Liver (tissue), 9 donors: ENCODE data around the gene BSN. TPM values are rescaled to one million over a fixed set of nuclear protein-coding genes. Genes with fewer than 3 reads are reported as not detected.
"Not testable (repeated sequence)": the region's sequence is repeated elsewhere in the genome, so short reads cannot be mapped to it uniquely, and the experiment has no call there.

Experiments
- DNase-seq: peaks from one replicate; pipeline ENCODE4 v3.0.0-alpha.2; 2017; ENCODE audit warnings: low spot score
- H3K27ac ChIP-seq, 2 donors: one replicate each; pipeline ENCODE4 v1.7.0; 2013; ENCODE audit warnings: inconsistent platforms in 2 of 2, low read length in 2 of 2, control low read depth in 1 of 2, low read depth in 1 of 2, mild to moderate bottlenecking in 1 of 2
- H3K27me3 ChIP-seq, 4 donors: one replicate each; pipeline versions ENCODE4 v1.6.1 to v1.7.0; 2013; ENCODE audit warnings: low read length in 3 of 4, inconsistent platforms in 1 of 4, mild to moderate bottlenecking in 1 of 4, moderate library complexity in 1 of 4; ENCODE audit not compliant: control insufficient read depth in 4 of 4, insufficient read depth in 4 of 4
- H3K36me3 ChIP-seq, 4 donors: one replicate each; pipeline versions ENCODE4 v1.6.1 to v1.7.0; 2013; ENCODE audit warnings: low read length in 3 of 4, mild to moderate bottlenecking in 3 of 4, low read depth in 1 of 4, moderate library complexity in 1 of 4; ENCODE audit not compliant: control insufficient read depth in 4 of 4, insufficient read depth in 3 of 4
- H3K4me1 ChIP-seq, 4 donors: one replicate each; pipeline versions ENCODE4 v1.6.1 to v1.7.0; 2013; ENCODE audit warnings: low read length in 3 of 4, mild to moderate bottlenecking in 3 of 4, moderate library complexity in 1 of 4; ENCODE audit not compliant: control insufficient read depth in 4 of 4, insufficient read depth in 4 of 4
- H3K4me3 ChIP-seq, 3 donors: one replicate each; pipeline versions ENCODE4 v1.6.1 to v1.7.0; 2013; ENCODE audit warnings: low read length in 3 of 3, control low read depth in 1 of 3, low read depth in 1 of 3, mild to moderate bottlenecking in 1 of 3
- H3K9ac ChIP-seq, 2 donors: one replicate each; pipeline ENCODE4 v1.7.0; 2013; ENCODE audit warnings: low read length in 2 of 2, mild to moderate bottlenecking in 2 of 2, moderate library complexity in 2 of 2, control low read depth in 1 of 2, low read depth in 1 of 2
- H3K9me3 ChIP-seq, 4 donors: one replicate each; pipeline versions ENCODE4 v1.6.1 to v1.7.0; 2013; ENCODE audit warnings: low read length in 3 of 4; ENCODE audit not compliant: control insufficient read depth in 4 of 4
- FOXA1 ChIP-seq: IDR thresholded peaks from 2 replicates; pipeline ENCODE4 v1.6.1; 2016; ENCODE audit warnings: antibody characterized with exemption
- GABPA ChIP-seq, 2 donors: IDR thresholded peaks in 1 of 2; conservative IDR thresholded peaks in 1 of 2; 2 replicates each; pipeline ENCODE4 v1.6.1; 2016; ENCODE audit warnings: antibody characterized with exemption in 2 of 2, mild to moderate bottlenecking in 1 of 2, moderate library complexity in 1 of 2
- JUND ChIP-seq, 2 donors: IDR thresholded peaks; 2 replicates each; pipeline ENCODE4 v1.6.1; 2016; ENCODE audit warnings: antibody characterized with exemption in 2 of 2
- NR2F2 ChIP-seq: IDR thresholded peaks from 2 replicates; pipeline ENCODE4 v1.6.1; 2016; ENCODE audit warnings: antibody characterized with exemption
- WGBS: extraction: QIAGEN DNeasy Blood & Tissue Kit; methylation state at CpG from one replicate; pipeline ENCODE4 v1.1.7; 2013; 5-methylcytosine and 5-hydroxymethylcytosine counted together
- polyA plus RNA-seq, 2 donors: library from polyadenylated mRNA; stranded (reverse) in 1 of 2; unstranded in 1 of 2; fragments of 200-250 nt in 1 of 2; fragments of >200 nt in 1 of 2; fragmentation: Nextera tagmentation in 1 of 2; extraction: Ambion mirVana in 1 of 2; gene quantifications; one replicate each; pipeline versions ENCODE4 v1.2.1 to v1.2.3, GENCODE V29; 2013 to 2015
- total RNA-seq, 2 donors: library from RNA; depleted of rRNA; stranded (reverse); fragments of >200 nt; gene quantifications; one replicate each; pipeline ENCODE4 v1.2.3, GENCODE V29; 2014
- TF ChIP-seq, protein P1 (sequence below): IDR thresholded peaks from 2 replicates; pipeline ENCODE4 v1.6.1; 2016; ENCODE audit warnings: antibody characterized with exemption, mild to moderate bottlenecking
- TF ChIP-seq, protein P2 (sequence below): fragments of 150-350 bp; IDR thresholded peaks from 2 replicates; pipeline ENCODE4 v1.5.1; 2017; ENCODE audit warnings: improper control_type of control experiment, low read depth, low read length; ENCODE audit not compliant: missing input control
- donor health status: healthy.
- donor health status: healthy.
- donor health status: healthy.
- donor health status: healthy.
- donor health status: healthy.

The BSN gene
- total and polyA plus RNA-seq, 4 donors, result 0.32 to 0.67 (median 0.40) TPM

DNA sequence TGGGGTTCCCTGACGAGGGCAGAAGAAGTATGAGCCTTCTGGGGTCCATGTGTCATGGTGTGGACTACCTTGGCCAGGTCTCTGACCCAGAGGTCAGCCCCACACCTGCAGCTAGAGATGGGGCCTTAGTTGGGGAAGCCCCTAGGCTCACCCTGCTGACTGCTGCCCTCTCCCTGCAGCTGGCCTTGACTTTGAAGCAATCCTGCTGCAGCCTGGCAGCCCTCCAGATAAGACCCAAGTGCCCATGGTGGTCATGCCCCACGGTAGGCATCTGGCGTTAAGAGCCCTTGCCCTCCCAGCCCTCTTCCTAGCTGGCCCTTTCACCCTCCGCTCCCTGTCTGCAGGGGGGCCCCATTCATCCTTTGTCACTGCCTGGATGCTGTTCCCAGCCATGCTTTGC is 127.3 kb downstream of the BSN start (continued):
- TF ChIP-seq, protein P1, sequence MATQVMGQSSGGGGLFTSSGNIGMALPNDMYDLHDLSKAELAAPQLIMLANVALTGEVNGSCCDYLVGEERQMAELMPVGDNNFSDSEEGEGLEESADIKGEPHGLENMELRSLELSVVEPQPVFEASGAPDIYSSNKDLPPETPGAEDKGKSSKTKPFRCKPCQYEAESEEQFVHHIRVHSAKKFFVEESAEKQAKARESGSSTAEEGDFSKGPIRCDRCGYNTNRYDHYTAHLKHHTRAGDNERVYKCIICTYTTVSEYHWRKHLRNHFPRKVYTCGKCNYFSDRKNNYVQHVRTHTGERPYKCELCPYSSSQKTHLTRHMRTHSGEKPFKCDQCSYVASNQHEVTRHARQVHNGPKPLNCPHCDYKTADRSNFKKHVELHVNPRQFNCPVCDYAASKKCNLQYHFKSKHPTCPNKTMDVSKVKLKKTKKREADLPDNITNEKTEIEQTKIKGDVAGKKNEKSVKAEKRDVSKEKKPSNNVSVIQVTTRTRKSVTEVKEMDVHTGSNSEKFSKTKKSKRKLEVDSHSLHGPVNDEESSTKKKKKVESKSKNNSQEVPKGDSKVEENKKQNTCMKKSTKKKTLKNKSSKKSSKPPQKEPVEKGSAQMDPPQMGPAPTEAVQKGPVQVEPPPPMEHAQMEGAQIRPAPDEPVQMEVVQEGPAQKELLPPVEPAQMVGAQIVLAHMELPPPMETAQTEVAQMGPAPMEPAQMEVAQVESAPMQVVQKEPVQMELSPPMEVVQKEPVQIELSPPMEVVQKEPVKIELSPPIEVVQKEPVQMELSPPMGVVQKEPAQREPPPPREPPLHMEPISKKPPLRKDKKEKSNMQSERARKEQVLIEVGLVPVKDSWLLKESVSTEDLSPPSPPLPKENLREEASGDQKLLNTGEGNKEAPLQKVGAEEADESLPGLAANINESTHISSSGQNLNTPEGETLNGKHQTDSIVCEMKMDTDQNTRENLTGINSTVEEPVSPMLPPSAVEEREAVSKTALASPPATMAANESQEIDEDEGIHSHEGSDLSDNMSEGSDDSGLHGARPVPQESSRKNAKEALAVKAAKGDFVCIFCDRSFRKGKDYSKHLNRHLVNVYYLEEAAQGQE, result no peak
- TF ChIP-seq, protein P2, sequence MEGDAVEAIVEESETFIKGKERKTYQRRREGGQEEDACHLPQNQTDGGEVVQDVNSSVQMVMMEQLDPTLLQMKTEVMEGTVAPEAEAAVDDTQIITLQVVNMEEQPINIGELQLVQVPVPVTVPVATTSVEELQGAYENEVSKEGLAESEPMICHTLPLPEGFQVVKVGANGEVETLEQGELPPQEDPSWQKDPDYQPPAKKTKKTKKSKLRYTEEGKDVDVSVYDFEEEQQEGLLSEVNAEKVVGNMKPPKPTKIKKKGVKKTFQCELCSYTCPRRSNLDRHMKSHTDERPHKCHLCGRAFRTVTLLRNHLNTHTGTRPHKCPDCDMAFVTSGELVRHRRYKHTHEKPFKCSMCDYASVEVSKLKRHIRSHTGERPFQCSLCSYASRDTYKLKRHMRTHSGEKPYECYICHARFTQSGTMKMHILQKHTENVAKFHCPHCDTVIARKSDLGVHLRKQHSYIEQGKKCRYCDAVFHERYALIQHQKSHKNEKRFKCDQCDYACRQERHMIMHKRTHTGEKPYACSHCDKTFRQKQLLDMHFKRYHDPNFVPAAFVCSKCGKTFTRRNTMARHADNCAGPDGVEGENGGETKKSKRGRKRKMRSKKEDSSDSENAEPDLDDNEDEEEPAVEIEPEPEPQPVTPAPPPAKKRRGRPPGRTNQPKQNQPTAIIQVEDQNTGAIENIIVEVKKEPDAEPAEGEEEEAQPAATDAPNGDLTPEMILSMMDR, result no peak
- no peak for TF ChIP-seq JUND (IDR thresholded peaks at IDR 0.05)

- Histone ChIP-seq H3K27ac (no peak overlapping the region), H3K27me3 (no peaks in the 10 kb centered on the region), H3K4me1 (peaks cover 3 to 15% (median 7%) of the 10 kb centered on the region in 4 donors), H3K36me3 (peaks cover 18 to 60% (median 51%) of the 10 kb centered on the region in 4 donors), H3K9ac (no peak overlapping the region), H3K4me3 (no peak overlapping the region), H3K9me3 (no peaks in the 10 kb centered on the region)
- 89% methylated on average over 6 of the region's 6 CpGs for WGBS
- no peak for TF ChIP-seq FOXA1
- TF ChIP-seq GABPA (IDR thresholded peaks at IDR 0.05 in 1 of 2, conservative IDR thresholded peaks at IDR 0.05 in 1 of 2), result no peak
- no peak for TF ChIP-seq NR2F2
- TF ChIP-seq, protein P2, result no peak
- no peak for DNase-seq
Measured at GRCh38 chr3:49683162-49683561, 128.9 kb downstream of the BSN start.

GRCh38 chr3:49684453-49684852 is 130.2 kb downstream of the BSN start:
- WGBS, result 99% methylated on average over 2 of the region's 2 CpGs
- H3K27ac ChIP-seq, DNase-seq, H3K9me3 ChIP-seq, H3K9ac ChIP-seq, H3K27me3 ChIP-seq, H3K4me3 ChIP-seq: not testable (repeated sequence)
- peaks cover 18 to 48% (median 42%) of the 10 kb centered on the region in 4 donors for H3K36me3 ChIP-seq
- peaks cover 3 to 15% (median 7%) of the 10 kb centered on the region in 4 donors for H3K4me1 ChIP-seq

DNA sequence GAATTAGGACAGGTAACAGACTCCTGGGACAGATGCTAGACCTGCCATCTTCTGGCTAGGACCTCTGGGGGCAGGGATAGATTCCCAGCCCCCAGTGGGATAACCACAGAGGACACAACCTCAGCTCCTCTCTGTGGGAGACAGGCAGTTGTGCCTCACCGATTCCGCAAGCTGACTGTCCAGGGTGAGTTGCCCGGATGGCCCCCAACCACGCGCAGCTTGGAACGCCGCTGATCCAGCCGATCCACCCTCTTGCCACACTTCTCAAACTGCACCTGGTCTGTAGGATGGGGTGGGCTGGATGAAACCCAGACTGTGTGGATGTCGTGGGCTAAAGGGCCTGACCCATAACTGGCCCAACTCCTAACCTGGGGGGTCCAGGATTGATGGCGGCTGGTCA is 130.8 kb downstream of the BSN start:
- peaks cover 3 to 21% (median 11%) of the 10 kb centered on the region in 4 donors for H3K4me1 ChIP-seq
- H3K9ac ChIP-seq, DNase-seq, H3K9me3 ChIP-seq, H3K27ac ChIP-seq, H3K4me3 ChIP-seq, H3K27me3 ChIP-seq: not testable (repeated sequence)
- peaks cover 14 to 42% (median 40%) of the 10 kb centered on the region in 4 donors for H3K36me3 ChIP-seq
- WGBS, result 95% methylated on average over 10 of the region's 10 CpGs

GRCh38 chr3:49685846-49686245 is 131.6 kb downstream of the BSN start:
- peaks cover 5 to 24% (median 19%) of the 10 kb centered on the region in 4 donors for H3K4me1 ChIP-seq
- not testable (repeated sequence) for H3K9ac ChIP-seq, H3K9me3 ChIP-seq, H3K27ac ChIP-seq, H3K4me3 ChIP-seq, DNase-seq, H3K27me3 ChIP-seq
- peaks cover 14 to 35% (median 32%) of the 10 kb centered on the region in 4 donors for H3K36me3 ChIP-seq
- 55% methylated on average over 33 of the region's 36 CpGs for WGBS

DNA sequence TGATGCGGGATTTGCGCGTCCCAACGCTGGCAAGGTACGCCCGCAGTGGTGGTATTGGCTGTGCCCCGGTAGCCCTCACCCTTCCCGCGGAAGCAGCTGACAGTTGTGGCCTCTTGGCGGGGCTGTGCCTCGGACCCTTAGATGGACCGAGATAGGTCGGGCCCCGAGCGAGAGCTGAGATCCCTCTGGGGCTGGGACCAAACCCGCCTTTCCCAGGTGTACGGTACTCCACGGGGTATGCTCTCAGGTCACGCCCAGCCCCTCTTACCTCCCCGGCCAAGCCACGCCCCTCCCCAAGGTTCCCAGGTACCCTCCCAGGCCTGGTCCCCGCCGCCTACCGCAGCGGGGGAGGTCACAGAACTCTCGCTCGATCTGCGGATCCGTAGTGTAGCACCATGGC is 132.1 kb downstream of the BSN start:
- H3K9me3 ChIP-seq, H3K9ac ChIP-seq, H3K27me3 ChIP-seq, H3K27ac ChIP-seq: not testable (repeated sequence)
- 44% methylated on average over 25 of the region's 29 CpGs for WGBS
- peaks cover 14 to 30% (median 28%) of the 10 kb centered on the region in 4 donors for H3K36me3 ChIP-seq
- peak; percentile 68 for DNase-seq
- peak overlapping the region in 1 of 3 donors; percentile 92 for H3K4me3 ChIP-seq
- peaks cover 7 to 29% (median 24%) of the 10 kb centered on the region in 4 donors for H3K4me1 ChIP-seq
